KMS-11 (cell line): Measurements from ENCODE around the gene HOXC6.

Experiments used
- H2AFZ ChIP-seq: fragments of 200-600 bp; sonication (generic); 2 replicates; pipeline ENCODE4 v1.6.1; 2016; ENCODE audit warnings: antibody characterized with exemption, mixed run types, low read depth
- H3K27ac ChIP-seq: fragments of 200-600 bp; sonication (generic); 2 replicates; pipeline ENCODE4 v1.6.1; 2016; ENCODE audit warnings: mild to moderate bottlenecking, mixed run types
- H3K27me3 ChIP-seq: fragments of 200-600 bp; sonication (generic); 2 replicates; pipeline ENCODE4 v1.6.1; 2017; ENCODE audit warnings: mild to moderate bottlenecking, low read depth, mixed run types, moderate library complexity; ENCODE audit not compliant: insufficient read depth
- H3K36me3 ChIP-seq: fragments of 200-600 bp; sonication (generic); 2 replicates; pipeline ENCODE4 v1.6.1; 2017; ENCODE audit warnings: mild to moderate bottlenecking, mixed run types; ENCODE audit not compliant: insufficient read depth
- H3K4me1 ChIP-seq: fragments of 200-600 bp; sonication (generic); 2 replicates; pipeline ENCODE4 v1.6.1; 2016; ENCODE audit warnings: mild to moderate bottlenecking, low read depth, mixed run types; ENCODE audit not compliant: poor library complexity, severe bottlenecking
- H3K4me2 ChIP-seq: fragments of 200-600 bp; sonication (generic); 2 replicates; pipeline ENCODE4 v1.7.0; 2016; ENCODE audit warnings: mild to moderate bottlenecking, mixed run types
- H3K4me3 ChIP-seq: fragments of 200-600 bp; sonication (generic); IDR thresholded peaks from 2 replicates; pipeline ENCODE4 v1.6.1; 2017; ENCODE audit warnings: low read depth, low read length, mixed read lengths; ENCODE audit not compliant: insufficient read depth
- H3K79me2 ChIP-seq: fragments of 200-600 bp; sonication (generic); 2 replicates; pipeline ENCODE4 v1.6.1; 2016; ENCODE audit warnings: low read depth, mixed run types; ENCODE audit not compliant: insufficient read depth
- H3K9ac ChIP-seq: fragments of 200-600 bp; sonication (generic); 2 replicates; pipeline ENCODE4 v1.6.1; 2016; ENCODE audit warnings: mild to moderate bottlenecking, mixed run types
- H4K20me1 ChIP-seq: fragments of 200-600 bp; sonication (generic); 2 replicates; pipeline ENCODE4 v1.6.1; 2016; ENCODE audit warnings: mild to moderate bottlenecking, mixed run types; ENCODE audit not compliant: insufficient read depth
- CTCF ChIP-seq: fragments of 200-600 bp; sonication (generic); conservative IDR thresholded peaks from 2 replicates; pipeline ENCODE4 v1.6.1; 2017; ENCODE audit warnings: low read depth, mild to moderate bottlenecking, antibody characterized with exemption, low read length, moderate library complexity, mixed read lengths

Gene HOXC6

GRCh38 chr12:53997204-53998109 lies 30.8 kb upstream of the HOXC6 start:
- Histone ChIP-seq H4K20me1 (no peaks in the 10 kb centered on the region), H3K36me3 (no peaks in the 10 kb centered on the region), H3K79me2 (no peaks in the 10 kb centered on the region), H3K4me2 (no peak overlapping the region), H3K27ac (no peak overlapping the region), H3K4me1 (peaks cover 23% of the 10 kb centered on the region), H3K9ac (no peak overlapping the region), H3K4me3 (no peak overlapping the region), H2AFZ (no peak overlapping the region), H3K27me3 (peaks cover 100% of the 10 kb centered on the region)
- no peak for TF ChIP-seq CTCF

DNA sequence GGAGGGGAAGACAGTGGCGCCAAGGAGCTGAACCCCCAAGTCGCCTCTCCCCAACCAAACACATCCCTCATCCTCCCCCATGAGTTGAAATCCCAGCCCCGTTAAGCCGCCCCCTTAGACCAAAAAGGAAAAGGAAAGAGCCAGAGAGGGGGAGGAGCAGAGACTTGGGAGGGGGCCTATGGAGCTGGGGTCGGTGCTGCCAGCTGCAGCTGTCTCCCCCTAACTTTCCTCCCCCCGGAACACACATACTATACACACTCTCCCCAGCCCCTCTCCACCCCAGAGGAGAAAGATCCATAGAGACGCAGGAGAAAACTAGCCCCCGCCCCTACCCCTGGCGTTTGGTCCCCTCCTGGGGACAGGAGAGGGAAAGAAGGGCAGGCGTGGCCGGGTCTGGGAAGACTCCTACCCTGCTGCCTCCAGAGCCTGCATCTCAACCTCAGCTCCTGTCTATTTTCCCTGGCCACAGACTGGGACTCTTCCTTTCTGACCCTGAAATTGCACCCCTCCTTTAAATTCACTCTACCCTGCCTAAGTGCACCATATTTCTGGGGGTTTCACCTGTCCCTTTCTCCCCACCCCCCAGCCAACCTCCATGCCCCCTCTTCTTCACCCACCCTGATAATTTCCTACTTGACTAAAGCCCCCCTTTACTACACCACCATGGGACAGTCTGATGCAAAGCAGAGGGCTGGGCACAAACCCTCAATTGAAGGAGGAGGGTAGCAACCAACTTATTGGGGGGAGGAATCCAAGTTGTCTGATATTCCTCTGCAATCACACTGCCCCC lies 29.9 kb upstream of the HOXC6 start:
- no peak overlapping the region for H3K4me3 ChIP-seq
- no peak overlapping the region for H3K4me2 ChIP-seq
- H4K20me1 ChIP-seq = no peaks in the 10 kb centered on the region
- no peak overlapping the region for H3K27ac ChIP-seq
- no peak for TF ChIP-seq CTCF
- H3K27me3 ChIP-seq = peaks cover 100% of the 10 kb centered on the region
- H2AFZ ChIP-seq = no peak overlapping the region
- no peaks in the 10 kb centered on the region for H3K36me3 ChIP-seq
- H3K9ac ChIP-seq = no peak overlapping the region
- H3K79me2 ChIP-seq = no peaks in the 10 kb centered on the region
- H3K4me1 ChIP-seq = peaks cover 18% of the 10 kb centered on the region

- H3K79me2 ChIP-seq = no peaks in the 10 kb centered on the region
- peaks cover 18% of the 10 kb centered on the region for H3K4me1 ChIP-seq
- H2AFZ ChIP-seq = no peak overlapping the region
- H3K27ac ChIP-seq = no peak overlapping the region
- H3K4me2 ChIP-seq = no peak overlapping the region
- no peaks in the 10 kb centered on the region for H3K36me3 ChIP-seq
- peaks cover 99% of the 10 kb centered on the region for H3K27me3 ChIP-seq
- no peak overlapping the region for H3K4me3 ChIP-seq
- TF ChIP-seq CTCF = no peak
- H3K9ac ChIP-seq = no peak overlapping the region
- H4K20me1 ChIP-seq = no peaks in the 10 kb centered on the region
Measured at GRCh38 chr12:53998900-53999236, 29.4 kb upstream of the HOXC6 start.

DNA sequence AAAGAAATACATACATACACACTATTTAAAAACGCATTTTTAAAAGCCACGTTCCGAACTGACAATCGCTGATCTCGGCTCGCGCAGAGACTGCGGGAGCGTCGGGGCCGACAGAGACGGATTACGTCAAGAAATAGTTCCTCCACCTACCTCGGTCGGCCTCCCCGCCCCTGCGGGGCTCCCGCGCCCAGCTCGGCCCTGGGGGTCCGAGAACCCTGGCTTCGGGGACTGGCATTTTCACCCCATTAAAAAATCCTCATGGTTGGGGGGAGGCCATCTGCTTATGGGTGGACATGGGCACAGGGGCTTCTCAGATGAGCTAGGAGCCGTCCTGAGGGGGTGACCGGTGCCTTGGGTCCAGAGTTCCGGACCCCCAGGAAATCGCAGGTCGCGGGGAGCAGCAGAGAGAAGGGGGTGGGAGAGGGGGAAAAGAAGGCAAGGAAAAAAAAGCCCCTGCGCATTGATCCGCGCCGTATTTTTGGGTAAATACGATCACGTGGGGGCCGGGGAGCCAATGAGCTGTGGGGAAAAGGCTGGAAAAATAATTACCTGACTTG lies 28.6 kb upstream of the HOXC6 start:
- Histone ChIP-seq H3K36me3 (no peaks in the 10 kb centered on the region), H3K79me2 (no peaks in the 10 kb centered on the region), H3K4me1 (peaks cover 23% of the 10 kb centered on the region), H3K4me3 (no peak overlapping the region), H3K4me2 (peak overlapping the region; percentile 61), H2AFZ (peak overlapping the region; percentile 80), H3K9ac (peak overlapping the region; percentile 8; the same call in 1 of the 2 replicates), H3K27ac (no peak overlapping the region), H4K20me1 (no peaks in the 10 kb centered on the region), H3K27me3 (peaks cover 99% of the 10 kb centered on the region)
- no peak for TF ChIP-seq CTCF
